Ramos (cell line): Measurements from ENCODE around the gene TUBE1.

ENCODE experiments used
- in situ Hi-C: fragments of 300-500 bp; cut with MboI; formaldehyde crosslinking; loops from one replicate; pipeline ENCODE4 v1.14.3; 2022; ENCODE audit warnings: low sequenced_read_pairs; ENCODE audit not compliant: unreplicated experiment

TUBE1 gene

DNA sequence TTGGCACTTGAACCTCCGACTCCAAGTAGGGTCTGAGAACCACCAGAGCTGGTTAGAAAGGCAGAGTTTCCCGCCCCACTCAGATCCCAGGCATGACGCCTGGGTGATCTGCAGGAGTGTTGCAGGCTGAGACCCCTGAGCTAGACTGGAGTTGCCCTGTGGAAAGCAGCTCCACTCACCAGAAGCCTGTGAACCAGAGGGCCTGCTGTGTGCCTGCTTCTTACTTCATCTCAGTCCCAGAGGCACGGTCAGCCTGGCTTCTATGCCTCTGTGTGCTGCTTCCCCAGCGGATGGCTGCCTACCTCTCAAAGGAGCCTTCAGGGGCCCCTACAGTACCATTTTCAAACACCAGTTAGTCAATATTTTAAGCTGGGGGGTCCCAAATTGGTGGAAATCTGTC, 49.0 kb downstream of the TUBE1 start:
- in situ Hi-C loops, result loop anchor here (25.0 kb wide), 1 partner anchor 776 kb away; a partner anchor contains a TSS

DNA sequence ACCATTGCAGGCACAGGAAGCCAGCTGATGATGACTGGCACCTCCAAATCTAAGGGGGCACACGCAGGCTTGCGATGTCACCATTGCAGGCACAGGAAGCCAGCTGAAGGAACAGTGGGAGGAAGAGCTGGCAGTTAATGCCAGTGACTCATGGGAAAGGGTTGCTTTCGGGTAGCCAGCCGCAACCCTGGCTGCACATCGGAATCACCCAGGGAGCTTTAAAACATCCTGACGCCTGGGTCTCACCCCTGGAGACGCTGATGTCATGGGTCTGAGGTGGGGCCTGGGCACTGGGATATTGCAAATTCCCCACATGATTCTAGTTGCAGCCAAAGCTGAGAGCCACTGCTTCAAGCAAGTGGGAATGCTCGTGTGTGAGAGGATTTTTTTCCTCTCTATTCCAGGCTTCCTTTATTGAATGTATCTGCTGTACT, 49.5 kb downstream of the TUBE1 start:
- in situ Hi-C loops, result loop anchor here (25.0 kb wide), 1 partner anchor 775 kb away; a partner anchor contains a TSS

DNA sequence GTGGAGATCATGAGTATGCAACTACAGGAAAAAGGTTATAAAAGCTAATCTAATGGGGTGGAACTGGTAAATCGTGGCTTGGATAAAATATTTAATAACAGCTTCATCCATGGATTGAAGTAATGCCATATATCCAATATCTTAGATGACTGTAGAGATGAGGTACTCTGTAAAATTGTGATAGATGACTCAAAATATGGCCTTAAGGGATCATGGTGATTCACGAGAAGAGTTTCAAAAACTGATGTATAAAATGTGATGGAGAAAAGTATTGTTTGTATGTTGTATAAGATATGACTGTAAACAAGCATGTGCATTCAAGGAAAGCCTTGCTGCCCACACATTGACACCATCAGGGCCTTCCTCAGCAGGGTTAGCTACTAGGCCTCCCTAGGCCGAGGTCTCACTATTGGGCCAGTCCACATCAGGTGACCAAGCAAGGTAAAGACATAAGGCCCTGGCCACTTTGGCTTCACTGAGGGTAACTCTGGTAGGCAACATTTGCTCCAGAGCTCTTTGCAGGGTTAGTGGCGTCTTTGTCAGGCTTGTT, 51.1 kb downstream of the TUBE1 start:
- in situ Hi-C loops, result loop anchor here (25.0 kb wide), 1 partner anchor 774 kb away; a partner anchor contains a TSS

DNA sequence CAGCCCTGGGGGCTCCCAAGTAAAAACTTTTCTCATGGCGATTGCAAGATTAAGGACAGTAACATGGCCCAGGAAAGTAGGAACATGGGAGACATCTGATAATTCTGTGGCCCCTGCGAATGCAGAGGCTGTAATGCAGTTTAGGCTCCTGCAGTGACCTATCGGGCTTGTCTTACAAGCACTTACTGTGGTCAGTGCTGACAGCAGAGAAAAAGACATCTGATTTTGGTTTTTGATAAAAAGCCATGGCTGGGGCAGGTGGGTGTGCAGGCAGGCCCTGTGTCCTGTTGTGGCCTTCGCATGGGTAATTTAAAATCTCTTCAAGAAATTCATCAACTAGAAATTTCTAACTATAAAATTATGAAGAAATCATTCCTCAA, 52.7 kb downstream of the TUBE1 start:
- in situ Hi-C loops, result loop anchor here (25.0 kb wide), 1 partner anchor 772 kb away; a partner anchor contains a TSS

DNA sequence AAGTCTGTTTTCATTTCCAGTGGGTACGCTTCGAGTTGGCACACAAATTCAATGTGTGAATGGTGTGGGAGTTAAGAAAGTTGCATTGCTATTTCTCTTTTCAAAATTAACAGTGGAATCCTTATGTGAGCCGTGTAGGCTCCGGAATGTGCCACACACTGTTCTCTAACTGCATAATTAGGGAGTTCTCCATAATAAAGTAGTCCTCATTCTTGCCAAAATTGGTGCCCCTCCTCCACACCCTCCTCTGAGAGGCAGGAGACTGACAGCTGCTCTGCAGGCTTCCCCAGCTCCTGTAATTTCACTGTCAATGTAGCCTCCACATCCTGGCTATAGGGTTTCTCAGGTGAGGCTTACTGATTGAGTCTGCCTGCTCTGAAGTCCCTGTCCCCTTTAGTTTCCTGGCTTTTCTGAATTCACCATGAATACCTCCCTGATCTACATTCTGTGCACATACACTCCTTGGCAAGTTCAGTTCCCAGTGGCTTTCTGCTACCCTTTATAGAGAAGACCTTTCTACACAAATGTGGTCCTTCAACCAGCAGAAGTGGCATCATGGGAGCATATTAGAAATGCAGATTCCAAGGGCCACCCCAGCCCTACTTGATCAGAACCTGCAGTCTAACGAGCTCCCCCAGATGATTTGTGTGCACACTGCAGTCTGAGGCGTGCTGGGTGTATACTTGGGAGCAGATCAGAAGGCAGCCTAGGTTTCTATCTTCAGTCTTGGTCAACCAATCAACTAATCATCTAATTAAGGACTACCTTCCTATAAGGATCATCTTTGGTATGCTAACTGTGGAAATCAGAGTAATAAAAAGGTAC, 53.3 kb downstream of the TUBE1 start:
- in situ Hi-C loops, result loop anchor here (25.0 kb wide), 1 partner anchor 772 kb away; a partner anchor contains a TSS

DNA sequence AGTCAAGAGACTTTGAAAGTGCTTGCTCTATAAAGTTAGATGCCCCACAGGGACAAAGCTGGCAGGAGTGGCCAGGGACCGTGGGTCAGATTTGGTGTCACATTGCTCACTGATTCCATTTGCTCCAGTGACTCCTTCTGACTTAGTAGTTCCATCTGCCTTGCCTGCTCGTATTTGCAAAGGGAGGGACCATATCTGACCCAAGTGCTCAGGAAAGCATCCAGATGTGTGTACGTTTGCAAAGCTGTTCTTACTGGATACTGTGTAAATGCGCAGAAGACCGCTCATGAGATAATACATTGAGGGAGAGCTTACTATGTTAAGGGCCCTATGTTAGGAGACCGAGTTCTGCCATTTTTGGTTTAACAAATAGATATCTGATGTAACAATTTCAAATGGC, 54.6 kb downstream of the TUBE1 start:
- in situ Hi-C loops, result loop anchor here (25.0 kb wide), 1 partner anchor 770 kb away; a partner anchor contains a TSS

DNA sequence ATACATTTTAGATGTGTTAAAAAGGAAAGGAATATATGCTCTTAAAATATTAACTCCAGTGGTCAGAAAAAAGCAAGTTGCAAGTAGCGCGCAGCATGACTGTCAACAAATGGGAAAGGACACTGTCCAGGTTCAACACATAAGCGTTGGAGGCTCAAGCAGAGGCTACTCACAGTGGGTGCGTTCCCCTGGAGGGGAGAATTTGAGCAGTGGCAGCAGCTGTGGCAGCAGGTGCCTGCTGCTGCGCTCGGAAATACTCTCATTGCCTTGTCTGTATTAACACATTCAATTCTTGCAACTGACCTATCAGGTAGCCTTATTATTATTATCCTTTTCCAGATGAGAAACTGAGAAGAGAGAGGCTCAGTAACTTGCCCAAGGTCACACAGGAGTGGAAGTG, 55.3 kb downstream of the TUBE1 start:
- in situ Hi-C loops, result loop anchor here (25.0 kb wide), 1 partner anchor 770 kb away; a partner anchor contains a TSS

DNA sequence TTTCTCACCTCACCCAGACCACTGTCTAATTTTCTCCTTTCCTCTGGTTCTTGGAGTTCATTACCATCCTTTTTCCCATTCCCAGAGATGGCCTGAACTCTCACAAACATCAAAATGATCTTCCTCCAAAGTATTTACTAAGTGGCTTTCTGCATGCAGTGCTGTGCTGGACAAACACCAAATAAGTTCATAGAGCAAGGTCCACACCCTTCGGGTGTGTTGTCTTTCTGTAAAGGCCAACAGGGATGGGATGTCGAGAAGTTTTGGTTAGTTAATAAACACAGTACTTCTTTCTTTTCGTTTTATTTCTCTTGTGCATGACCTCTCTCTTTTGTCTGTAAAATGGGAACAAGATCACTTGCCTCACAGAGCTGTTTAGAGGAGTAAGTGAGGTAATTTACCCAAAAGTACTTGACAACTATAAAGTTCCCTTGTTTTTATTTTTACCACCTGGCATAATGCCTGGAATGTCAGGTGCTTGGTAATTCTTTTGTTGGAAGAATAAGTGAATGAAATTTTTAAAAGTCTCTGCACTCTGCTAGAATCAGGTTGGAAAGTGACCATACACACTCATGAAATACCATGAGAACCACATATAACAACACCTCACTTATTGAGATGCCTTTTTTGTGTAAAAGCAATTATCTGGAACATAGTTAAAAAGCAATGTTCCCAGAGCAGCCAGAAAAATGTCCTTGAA, 56.2 kb downstream of the TUBE1 start:
- in situ Hi-C loops, result loop anchor here (25.0 kb wide), 1 partner anchor 769 kb away; a partner anchor contains a TSS

DNA sequence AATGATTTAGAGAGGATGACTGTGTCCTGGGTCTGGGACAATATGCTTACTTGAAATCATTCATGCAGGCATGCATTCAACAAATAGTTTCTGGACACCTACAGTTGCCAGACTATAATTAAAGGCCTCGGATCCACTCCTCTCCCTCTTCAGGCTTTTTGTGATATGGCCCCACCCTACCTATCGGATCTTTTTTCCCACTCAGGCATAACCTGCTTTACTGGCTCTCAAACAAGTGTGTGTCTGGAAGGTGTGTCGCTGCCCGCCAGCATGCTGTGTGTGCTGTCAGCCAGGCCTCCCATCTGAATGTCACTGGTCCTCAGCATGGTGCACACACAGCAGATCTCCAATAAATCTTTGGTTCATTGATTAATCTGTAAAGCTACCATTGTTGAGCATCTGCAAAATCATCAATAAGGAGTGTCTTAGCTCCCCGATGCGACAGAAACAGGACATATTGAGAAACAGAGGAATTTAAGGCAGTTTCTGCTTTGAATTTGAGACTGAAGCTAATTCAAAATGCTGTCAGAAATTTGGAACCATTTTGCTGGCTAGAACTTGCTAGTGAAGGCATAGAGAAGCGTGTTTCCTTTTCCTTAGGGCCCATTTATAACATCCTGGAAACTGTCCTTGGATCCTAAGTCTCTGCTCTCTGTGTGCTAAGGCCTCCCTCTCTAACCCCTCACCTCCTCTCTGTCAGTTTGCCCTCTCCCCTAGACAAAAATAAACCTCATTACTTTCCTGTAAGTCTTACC, 56.9 kb downstream of the TUBE1 start:
- in situ Hi-C loops, result loop anchor here (25.0 kb wide), 1 partner anchor 768 kb away; a partner anchor contains a TSS

DNA sequence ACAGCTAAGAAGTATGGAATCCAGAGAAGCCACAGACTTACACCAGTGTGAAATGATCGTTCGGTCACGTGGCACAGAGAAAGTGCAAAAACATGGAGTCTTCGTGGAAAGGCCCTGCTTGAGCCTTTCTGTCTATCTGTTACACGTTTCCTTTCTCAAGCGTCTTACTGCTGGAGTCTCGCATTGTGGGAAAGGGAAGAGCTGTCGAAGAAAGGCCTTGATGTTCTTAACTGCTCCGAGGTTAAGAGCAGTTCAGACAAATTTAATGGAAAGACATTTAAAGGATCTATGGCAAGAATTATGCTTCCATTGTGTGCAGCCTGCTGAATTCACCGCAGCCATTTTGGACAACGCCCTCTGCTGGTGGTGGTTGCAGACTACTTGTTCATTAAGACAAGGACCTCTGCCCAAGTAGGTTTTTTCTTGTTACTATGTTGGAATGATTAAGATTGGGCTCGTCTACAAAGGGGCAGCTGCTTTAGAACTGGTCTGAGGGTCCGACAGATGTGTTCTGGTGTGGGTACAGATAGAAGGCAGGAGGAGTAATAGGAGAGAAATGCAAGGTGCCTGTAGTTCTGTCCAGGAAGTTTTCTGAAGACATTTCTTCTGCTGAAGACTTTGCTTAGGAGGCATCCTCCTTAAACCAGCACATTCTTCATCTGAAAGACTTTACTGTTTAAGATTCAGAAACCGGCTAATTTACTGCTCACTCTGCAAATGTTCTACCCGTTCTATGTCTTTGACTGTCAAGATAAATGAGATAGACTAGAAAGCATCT, 58.0 kb downstream of the TUBE1 start:
- in situ Hi-C loops, result loop anchor here (25.0 kb wide), 1 partner anchor 767 kb away; a partner anchor contains a TSS

DNA sequence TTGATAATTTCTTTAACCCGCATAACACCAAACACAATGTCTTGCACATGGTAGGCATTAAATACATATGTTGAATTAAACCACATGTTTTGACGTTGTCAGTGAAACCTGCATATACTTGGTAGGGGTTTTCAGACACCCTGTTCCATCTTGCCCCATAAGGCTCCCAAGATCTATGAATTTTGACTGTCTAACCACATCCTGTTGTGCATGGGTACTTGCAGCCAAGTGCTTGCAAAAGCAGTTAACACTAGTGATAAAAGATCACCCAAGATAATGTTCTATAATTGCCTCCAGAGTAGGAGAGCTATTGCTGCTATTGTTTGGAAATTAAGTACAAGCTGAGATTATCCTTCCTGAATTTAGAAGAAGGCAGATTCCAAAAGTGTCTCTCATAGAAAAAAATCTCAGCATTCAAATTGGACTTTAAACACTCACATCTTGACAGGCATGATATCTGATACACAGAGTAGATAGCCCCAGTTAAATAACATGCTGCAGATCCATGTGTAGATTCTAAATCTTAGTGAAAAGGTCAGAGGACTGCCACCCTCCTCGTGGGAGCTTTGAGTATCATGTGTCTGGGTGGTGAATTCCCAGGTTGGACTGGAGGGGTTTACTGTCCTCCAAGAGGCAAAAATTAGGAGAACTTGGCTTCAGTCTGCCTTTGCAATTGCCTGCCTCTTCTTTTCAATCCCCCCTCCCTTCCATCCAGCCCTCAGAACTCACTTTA, 59.2 kb downstream of the TUBE1 start:
- in situ Hi-C loops, result loop anchor here (25.0 kb wide), 1 partner anchor 766 kb away; a partner anchor contains a TSS

DNA sequence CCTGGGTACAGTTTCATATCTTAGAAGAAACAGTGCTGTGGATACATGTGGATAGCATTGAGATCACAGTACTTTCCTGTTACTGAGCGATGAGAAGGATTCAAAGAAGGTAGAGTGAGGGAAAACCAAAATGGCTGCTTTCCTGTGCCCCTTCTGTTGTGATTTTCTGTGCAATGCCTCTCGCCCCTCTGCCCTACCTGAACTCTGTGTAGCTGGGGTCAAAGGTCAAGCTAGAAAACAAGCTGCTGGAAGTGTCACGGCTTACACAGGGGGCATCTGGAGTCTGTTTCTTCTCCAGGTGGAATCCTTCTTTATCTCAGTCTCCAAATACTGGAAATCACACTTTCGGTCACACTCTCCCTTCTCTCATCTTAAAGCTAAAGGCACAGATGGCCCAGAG, 60.3 kb downstream of the TUBE1 start:
- in situ Hi-C loops, result loop anchor here (25.0 kb wide), 1 partner anchor 765 kb away; a partner anchor contains a TSS

DNA sequence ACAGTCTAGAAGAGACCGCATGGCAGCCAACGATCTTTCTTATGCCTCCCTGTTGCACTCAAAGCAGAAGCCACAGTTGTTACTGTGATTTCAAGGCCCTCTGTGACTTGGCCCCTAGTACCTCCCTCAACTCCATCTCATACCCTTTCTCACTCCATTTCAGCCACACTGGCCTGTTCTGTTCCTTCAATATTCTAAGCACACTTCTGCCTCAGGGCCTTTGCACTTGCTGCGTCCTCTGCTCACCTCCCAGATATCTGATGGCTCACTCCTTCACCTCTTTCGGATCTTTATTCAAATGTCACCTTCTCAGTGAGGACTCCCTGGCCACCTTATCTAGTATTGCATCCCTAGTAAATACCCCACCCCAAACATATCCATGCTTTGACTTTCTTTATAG, 62.8 kb downstream of the TUBE1 start:
- in situ Hi-C loops, result no loop called here

DNA sequence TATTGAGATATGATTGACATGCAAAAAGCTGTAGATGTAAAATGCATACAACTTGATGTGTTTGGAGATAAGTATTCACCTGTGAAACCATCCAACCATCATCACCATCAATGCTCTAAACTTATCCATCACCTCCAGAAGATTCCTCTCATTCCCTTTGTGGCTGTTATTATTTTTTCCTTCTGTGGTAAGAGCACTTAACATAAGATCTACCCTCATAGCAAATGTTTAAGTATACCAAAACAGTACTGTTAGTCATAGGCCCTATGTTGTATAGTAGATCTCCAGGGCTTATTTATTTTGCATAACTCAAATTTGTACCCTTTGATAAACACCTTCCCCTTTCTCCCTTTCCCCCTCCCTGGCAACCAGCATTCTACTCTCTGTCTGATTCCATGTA, 64.5 kb downstream of the TUBE1 start:
- in situ Hi-C loops, result no loop called here

DNA sequence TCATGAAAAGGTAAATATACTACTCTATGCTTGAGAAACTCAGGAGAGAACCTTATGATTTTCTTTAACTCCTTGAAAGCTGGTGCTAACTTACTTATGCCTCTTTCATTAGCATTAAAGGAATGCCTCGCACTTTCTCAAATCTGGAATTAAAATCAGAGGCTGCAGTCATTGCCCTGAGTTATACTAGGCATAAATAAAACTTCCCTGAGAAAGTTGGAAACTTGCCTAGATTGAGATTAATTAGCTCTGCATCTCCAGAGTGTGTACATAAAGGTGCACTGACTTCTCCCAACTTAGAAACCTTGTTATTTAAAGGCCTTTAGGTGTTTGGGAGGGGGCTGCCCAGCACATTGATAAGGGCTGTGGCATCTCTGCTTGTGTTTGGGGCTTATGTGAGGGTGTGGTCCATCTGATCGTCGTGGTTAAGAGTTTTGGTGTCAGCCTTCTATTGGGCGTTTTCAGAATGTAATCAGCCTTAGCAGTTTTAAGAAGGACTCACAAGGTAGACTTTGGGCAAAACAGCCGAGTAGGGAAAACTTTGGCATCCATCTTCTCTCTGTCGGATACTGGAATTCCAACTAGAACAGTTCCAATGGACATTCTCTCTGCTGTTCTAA, 65.5 kb downstream of the TUBE1 start:
- in situ Hi-C loops, result no loop called here
